HG03558 (cell line): ENCODE results near the gene PARN.

ENCODE experiments used
- ATAC-seq: cut with Tn5 transposase; IDR thresholded peaks from one replicate; pipeline ENCODE4 v1.9.1; 2021; ENCODE audit warnings: moderate number of reproducible peaks; ENCODE audit not compliant: unreplicated experiment; ENCODE audit errors: extremely low read depth

PARN gene

GRCh38 chr16:14531101-14531500, 99.0 kb downstream of the PARN start:
- no peak for ATAC-seq

- ATAC-seq: no peak
Measured at GRCh38 chr16:14530046-14530445, 100.0 kb downstream of the PARN start.

- ATAC-seq: no peak
Measured at GRCh38 chr16:14529010-14529669, 100.9 kb downstream of the PARN start.

- no peak for ATAC-seq
Measured at GRCh38 chr16:14528306-14528705, 101.8 kb downstream of the PARN start.

- no peak for ATAC-seq
Measured at GRCh38 chr16:14527411-14528044, 102.5 kb downstream of the PARN start.

GRCh38 chr16:14525596-14525995, 104.5 kb downstream of the PARN start:
- no peak for ATAC-seq

GRCh38 chr16:14524979-14525378, 105.1 kb downstream of the PARN start:
- no peak for ATAC-seq

- ATAC-seq: no peak
Measured at GRCh38 chr16:14523632-14524031, 106.4 kb downstream of the PARN start.

GRCh38 chr16:14522671-14523070, 107.4 kb downstream of the PARN start:
- no peak for ATAC-seq

GRCh38 chr16:14520753-14521152, 109.3 kb downstream of the PARN start:
- ATAC-seq: no peak

GRCh38 chr16:14514967-14515366, 115.1 kb downstream of the PARN start:
- ATAC-seq: no peak

GRCh38 chr16:14513389-14514107, 116.5 kb downstream of the PARN start:
- no peak for ATAC-seq

- ATAC-seq: no peak
Measured at GRCh38 chr16:14511800-14512135, 118.3 kb downstream of the PARN start.

- ATAC-seq: no peak
Measured at GRCh38 chr16:14510939-14511799, 118.9 kb downstream of the PARN start.

GRCh38 chr16:14510581-14510938, 119.5 kb downstream of the PARN start:
- no peak for ATAC-seq

- no peak for ATAC-seq
Measured at GRCh38 chr16:14509675-14510132, 120.4 kb downstream of the PARN start.

- no peak for ATAC-seq
Measured at GRCh38 chr16:14509055-14509454, 121.0 kb downstream of the PARN start.

- no peak for ATAC-seq
Measured at GRCh38 chr16:14505846-14506245, 124.2 kb downstream of the PARN start.

GRCh38 chr16:14502932-14503741, 126.9 kb downstream of the PARN start:
- no peak for ATAC-seq
